WTC11 (cell line): ENCODE measurements around the gene MACROD2. TPM values are rescaled to one million over a fixed set of nuclear protein-coding genes. Genes with fewer than 3 reads are reported as not detected.

ENCODE experiments used
- ATAC-seq: fragments of 200-7000 bp; cut with Tn5 transposase; 2 replicates; pipeline ENCODE4 v1.10.0; 2021; ENCODE audit warnings: mild to moderate bottlenecking, moderate library complexity
- CTCF ChIA-PET: fragments of 300-600 bp; sonication (Branson Sonifier 250); formaldehyde crosslinking; loops from one replicate; lab custom pipeline; 2021; ENCODE audit warnings: antibody characterized with exemption; lab: Charles Lee
- POLR2A ChIA-PET: fragments of 350-600 bp; sonication (Branson Sonifier 250); formaldehyde crosslinking; loops from one replicate; lab custom pipeline; 2021; ENCODE audit warnings: antibody characterized with exemption; lab: Charles Lee
- DNase-seq: peaks from one replicate; pipeline ENCODE4 v3.0.0; 2021; ENCODE audit warnings: low spot score
- H3K27ac Mint-ChIP-seq: 2 replicates; pipeline ENCODE4 v1.8.0; 2021; ENCODE audit warnings: mixed read lengths
- H3K27me3 Mint-ChIP-seq: 2 replicates; pipeline ENCODE4 v1.8.0; 2021; ENCODE audit warnings: low read depth, mild to moderate bottlenecking, moderate library complexity, mixed read lengths
- H3K36me3 Mint-ChIP-seq: 2 replicates; pipeline ENCODE4 v1.8.0; 2021; ENCODE audit warnings: mixed read lengths
- H3K4me1 Mint-ChIP-seq: 2 replicates; pipeline ENCODE4 v1.8.0; 2022; ENCODE audit warnings: mixed read lengths
- H3K4me3 Mint-ChIP-seq: 2 replicates; pipeline ENCODE4 v1.8.0; 2021; ENCODE audit warnings: mild to moderate bottlenecking, moderate library complexity, mixed read lengths
- H3K9me3 Mint-ChIP-seq: 2 replicates; pipeline ENCODE4 v1.8.0; 2021; ENCODE audit warnings: mixed read lengths
- ATF1 ChIP-seq: sonication (generic); formaldehyde crosslinking; IDR thresholded peaks from 2 replicates; pipeline ENCODE4 v1.8.1; 2023; ENCODE audit warnings: mild to moderate bottlenecking, moderate library complexity, missing genetic modification reagents
- ESRRA ChIP-seq: sonication (generic); formaldehyde crosslinking; IDR thresholded peaks from 2 replicates; pipeline ENCODE4 v1.8.1; 2022; ENCODE audit warnings: mild to moderate bottlenecking, missing genetic modification reagents, borderline replicate concordance
- FOXJ3 ChIP-seq: sonication (generic); formaldehyde crosslinking; IDR thresholded peaks from 2 replicates; pipeline ENCODE4 v1.9.0; 2021; ENCODE audit warnings: missing genetic modification reagents, mild to moderate bottlenecking, borderline replicate concordance
- GABPB1 ChIP-seq: sonication (generic); formaldehyde crosslinking; IDR thresholded peaks from 2 replicates; pipeline ENCODE4 v1.8.1; 2023; ENCODE audit warnings: mild to moderate bottlenecking, missing genetic modification reagents
- GRHL2 ChIP-seq: fragments of 250-450 bp; sonication (Bioruptor Pico); IDR thresholded peaks from 2 replicates; pipeline ENCODE4 v1.8.0; 2022; ENCODE audit warnings: mild to moderate bottlenecking, moderate library complexity; ENCODE audit not compliant: insufficient replicate concordance, severe bottlenecking
- HMGA2 ChIP-seq: fragments of 250-450 bp; sonication (Bioruptor Pico); IDR thresholded peaks from 2 replicates; pipeline ENCODE4 v1.4.0; 2021; ENCODE audit warnings: mild to moderate bottlenecking, moderate library complexity
- IRF2 ChIP-seq: sonication (generic); formaldehyde crosslinking; IDR thresholded peaks from 2 replicates; pipeline ENCODE4 v1.8.0; 2022; ENCODE audit warnings: low read depth, missing genetic modification reagents, borderline replicate concordance
- KAT7 ChIP-seq: sonication (generic); formaldehyde crosslinking; IDR thresholded peaks from 2 replicates; pipeline ENCODE4 v1.8.1; 2023; ENCODE audit warnings: missing genetic modification reagents, mild to moderate bottlenecking, borderline replicate concordance
- NFE2L1 ChIP-seq: sonication (generic); formaldehyde crosslinking; IDR thresholded peaks from 2 replicates; pipeline ENCODE4 v1.8.1; 2023; ENCODE audit warnings: missing genetic modification reagents
- RELA ChIP-seq: sonication (generic); formaldehyde crosslinking; IDR thresholded peaks from 2 replicates; pipeline ENCODE4 v1.8.1; 2022; ENCODE audit warnings: missing genetic modification reagents, mild to moderate bottlenecking, borderline replicate concordance
- SP1 ChIP-seq: sonication (generic); formaldehyde crosslinking; conservative IDR thresholded peaks from 2 replicates; pipeline ENCODE4 v1.8.1; 2022; ENCODE audit warnings: missing genetic modification reagents
- TEAD1 ChIP-seq: sonication (generic); formaldehyde crosslinking; IDR thresholded peaks from 2 replicates; pipeline ENCODE4 v1.8.0; 2022; ENCODE audit warnings: mild to moderate bottlenecking, missing genetic modification reagents
- ZNF138 ChIP-seq: sonication (generic); formaldehyde crosslinking; conservative IDR thresholded peaks from 2 replicates; pipeline ENCODE4 v1.8.1; 2022; ENCODE audit warnings: mild to moderate bottlenecking, moderate library complexity, missing genetic modification reagents
- ZNF263 ChIP-seq: sonication (generic); formaldehyde crosslinking; IDR thresholded peaks from 2 replicates; pipeline ENCODE4 v1.8.1; 2022; ENCODE audit warnings: low read depth, mild to moderate bottlenecking, moderate library complexity, missing genetic modification reagents
- ZNF416 ChIP-seq: fragments of 250-450 bp; sonication (Bioruptor Pico); IDR thresholded peaks from 2 replicates; pipeline ENCODE4 v1.9.0; 2021; ENCODE audit warnings: mild to moderate bottlenecking, inconsistent platforms
- ZNF671 ChIP-seq: fragments of 250-450 bp; sonication (Bioruptor Pico); IDR thresholded peaks from 2 replicates; pipeline ENCODE4 v1.8.0; 2021; ENCODE audit warnings: mild to moderate bottlenecking
- total RNA-seq: library from RNA; stranded (reverse); gene quantifications from 3 replicates; pipeline ENCODE4 v1.2.3, GENCODE V29; 2021
- TF ChIP-seq, protein P1 (sequence below): sonication (generic); formaldehyde crosslinking; IDR thresholded peaks from 2 replicates; pipeline ENCODE4 v1.8.0; 2022; ENCODE audit warnings: mild to moderate bottlenecking, missing genetic modification reagents
- TF ChIP-seq, protein P2 (sequence below): sonication (generic); formaldehyde crosslinking; IDR thresholded peaks from 2 replicates; pipeline ENCODE4 v1.8.1; 2023; ENCODE audit warnings: mild to moderate bottlenecking, missing genetic modification reagents
- TF ChIP-seq, protein P3 (sequence below): sonication (generic); formaldehyde crosslinking; IDR thresholded peaks from 2 replicates; pipeline ENCODE4 v1.8.0; 2022; ENCODE audit warnings: missing genetic modification reagents
- TF ChIP-seq, protein P4 (sequence below): sonication (generic); formaldehyde crosslinking; IDR thresholded peaks from 2 replicates; pipeline ENCODE4 v1.8.0; 2022; ENCODE audit warnings: mild to moderate bottlenecking, missing genetic modification reagents
- TF ChIP-seq, protein P5 (sequence below): sonication (generic); formaldehyde crosslinking; IDR thresholded peaks from 2 replicates; pipeline ENCODE4 v1.8.0; 2022; ENCODE audit warnings: mild to moderate bottlenecking, missing genetic modification reagents
- TF ChIP-seq, protein P6 (sequence below): sonication (generic); formaldehyde crosslinking; IDR thresholded peaks from 2 replicates; pipeline ENCODE4 v1.8.0; 2022; ENCODE audit warnings: mild to moderate bottlenecking, missing genetic modification reagents
- TF ChIP-seq, protein P7 (sequence below): sonication (generic); formaldehyde crosslinking; IDR thresholded peaks from 2 replicates; pipeline ENCODE4 v1.8.1; 2022; ENCODE audit warnings: missing genetic modification reagents, borderline replicate concordance
- TF ChIP-seq, protein P8 (sequence below): sonication (generic); formaldehyde crosslinking; conservative IDR thresholded peaks from 2 replicates; pipeline ENCODE4 v1.8.1; 2022; ENCODE audit warnings: mild to moderate bottlenecking, missing genetic modification reagents

The MACROD2 gene
- total RNA-seq, 1 experiment from 2014 or later: 4.1 TPM

DNA sequence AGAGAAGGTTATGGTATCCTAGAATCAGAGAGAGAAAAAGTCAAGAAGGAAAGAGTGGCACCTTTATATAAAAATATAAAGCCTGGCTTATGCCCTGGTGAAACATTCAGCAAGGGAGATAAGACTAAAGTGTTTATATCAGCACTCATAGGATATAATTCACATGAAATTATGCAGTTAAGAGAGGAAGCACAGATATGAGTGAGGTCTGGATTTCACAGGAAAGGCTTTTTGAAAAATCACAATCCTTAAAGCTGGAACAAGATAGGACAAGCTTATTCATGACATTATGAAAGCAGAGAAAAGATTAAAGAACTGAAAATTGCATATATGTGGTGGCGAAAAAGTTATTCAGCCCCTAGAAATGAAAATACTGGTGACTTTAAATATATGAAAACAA is 523.3 kb downstream of the MACROD2 start (continued):
- TF ChIP-seq, protein P1, sequence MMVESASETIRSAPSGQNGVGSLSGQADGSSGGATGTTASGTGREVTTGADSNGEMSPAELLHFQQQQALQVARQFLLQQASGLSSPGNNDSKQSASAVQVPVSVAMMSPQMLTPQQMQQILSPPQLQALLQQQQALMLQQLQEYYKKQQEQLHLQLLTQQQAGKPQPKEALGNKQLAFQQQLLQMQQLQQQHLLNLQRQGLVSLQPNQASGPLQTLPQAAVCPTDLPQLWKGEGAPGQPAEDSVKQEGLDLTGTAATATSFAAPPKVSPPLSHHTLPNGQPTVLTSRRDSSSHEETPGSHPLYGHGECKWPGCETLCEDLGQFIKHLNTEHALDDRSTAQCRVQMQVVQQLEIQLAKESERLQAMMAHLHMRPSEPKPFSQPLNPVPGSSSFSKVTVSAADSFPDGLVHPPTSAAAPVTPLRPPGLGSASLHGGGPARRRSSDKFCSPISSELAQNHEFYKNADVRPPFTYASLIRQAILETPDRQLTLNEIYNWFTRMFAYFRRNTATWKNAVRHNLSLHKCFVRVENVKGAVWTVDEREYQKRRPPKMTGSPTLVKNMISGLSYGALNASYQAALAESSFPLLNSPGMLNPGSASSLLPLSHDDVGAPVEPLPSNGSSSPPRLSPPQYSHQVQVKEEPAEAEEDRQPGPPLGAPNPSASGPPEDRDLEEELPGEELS (CRISPR knock-in tag): no peak
- no peak for TF ChIP-seq ZNF138 (CRISPR knock-in tag)
- no peak for TF ChIP-seq ZNF416
- no peak for TF ChIP-seq HMGA2 (CRISPR knock-in tag)
- no peak for TF ChIP-seq ZNF671

DNA sequence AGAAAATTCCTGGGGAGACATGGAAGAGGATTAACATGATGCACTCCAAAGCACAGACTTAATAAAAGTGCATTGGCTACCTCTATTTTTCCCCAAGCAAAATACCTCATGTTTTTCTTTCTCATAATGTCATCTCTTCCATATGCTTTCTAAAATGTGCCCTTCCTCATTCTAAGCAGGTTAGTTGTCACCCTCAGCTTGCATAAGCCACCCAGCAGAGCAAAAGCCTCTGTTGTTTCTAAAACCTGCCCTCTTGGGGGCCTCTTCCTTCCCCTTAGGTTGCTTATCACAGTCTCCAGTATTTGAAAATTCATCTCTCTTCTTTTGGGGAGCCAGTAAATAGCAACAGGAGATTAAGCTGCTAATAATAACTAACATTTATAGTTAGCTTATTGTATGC is 525.7 kb downstream of the MACROD2 start:
- no peak overlapping the region for H3K4me3 Mint-ChIP-seq
- no peak for DNase-seq
- no peaks in the 10 kb centered on the region for H3K27me3 Mint-ChIP-seq
- no peaks in the 10 kb centered on the region for H3K36me3 Mint-ChIP-seq
- no peak overlapping the region for H3K27ac Mint-ChIP-seq
- ChIA-PET CTCF (no interaction called here), POLR2A (no interaction called here)
- TF ChIP-seq, protein P2, sequence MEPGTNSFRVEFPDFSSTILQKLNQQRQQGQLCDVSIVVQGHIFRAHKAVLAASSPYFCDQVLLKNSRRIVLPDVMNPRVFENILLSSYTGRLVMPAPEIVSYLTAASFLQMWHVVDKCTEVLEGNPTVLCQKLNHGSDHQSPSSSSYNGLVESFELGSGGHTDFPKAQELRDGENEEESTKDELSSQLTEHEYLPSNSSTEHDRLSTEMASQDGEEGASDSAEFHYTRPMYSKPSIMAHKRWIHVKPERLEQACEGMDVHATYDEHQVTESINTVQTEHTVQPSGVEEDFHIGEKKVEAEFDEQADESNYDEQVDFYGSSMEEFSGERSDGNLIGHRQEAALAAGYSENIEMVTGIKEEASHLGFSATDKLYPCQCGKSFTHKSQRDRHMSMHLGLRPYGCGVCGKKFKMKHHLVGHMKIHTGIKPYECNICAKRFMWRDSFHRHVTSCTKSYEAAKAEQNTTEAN: no peak
- TF ChIP-seq TEAD1 (CRISPR knock-in tag): no peak
- no peak for TF ChIP-seq SP1
- no peak for TF ChIP-seq ATF1 (CRISPR knock-in tag)
- H3K9me3 Mint-ChIP-seq: no peaks in the 10 kb centered on the region
- peaks cover 9% of the 10 kb centered on the region; the same call in 1 of the 2 replicates for H3K4me1 Mint-ChIP-seq
- ATAC-seq: no peak

DNA sequence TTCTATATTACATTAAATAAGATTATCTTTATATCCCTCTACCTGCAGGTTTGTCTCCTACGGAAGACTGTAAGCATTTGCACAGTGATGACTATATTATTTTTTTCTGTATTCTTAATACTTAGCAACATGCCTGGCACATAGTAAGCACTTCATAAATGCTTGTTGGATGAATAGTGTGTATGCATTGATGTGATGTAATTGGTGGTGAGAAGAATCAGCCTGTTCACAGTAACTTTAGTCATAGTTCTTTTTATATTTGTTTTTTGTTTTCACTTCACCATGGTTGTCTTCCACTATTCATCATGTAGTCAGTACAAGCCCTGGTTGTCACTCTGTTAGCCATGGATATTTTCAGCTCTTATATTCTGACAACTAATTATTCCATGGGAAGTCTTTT is 526.1 kb downstream of the MACROD2 start:
- POLR2A ChIA-PET: no interaction called here
- H3K36me3 Mint-ChIP-seq: no peaks in the 10 kb centered on the region
- H3K9me3 Mint-ChIP-seq: no peaks in the 10 kb centered on the region
- CTCF ChIA-PET: no interaction called here
- no peak overlapping the region for H3K4me3 Mint-ChIP-seq
- no peaks in the 10 kb centered on the region for H3K27me3 Mint-ChIP-seq
- DNase-seq: no peak
- ATAC-seq: no peak
- H3K4me1 Mint-ChIP-seq: peaks cover 9% of the 10 kb centered on the region; the same call in 1 of the 2 replicates
- no peak overlapping the region for H3K27ac Mint-ChIP-seq
- no peak for TF ChIP-seq FOXJ3 (CRISPR knock-in tag)
- TF ChIP-seq, protein P3, sequence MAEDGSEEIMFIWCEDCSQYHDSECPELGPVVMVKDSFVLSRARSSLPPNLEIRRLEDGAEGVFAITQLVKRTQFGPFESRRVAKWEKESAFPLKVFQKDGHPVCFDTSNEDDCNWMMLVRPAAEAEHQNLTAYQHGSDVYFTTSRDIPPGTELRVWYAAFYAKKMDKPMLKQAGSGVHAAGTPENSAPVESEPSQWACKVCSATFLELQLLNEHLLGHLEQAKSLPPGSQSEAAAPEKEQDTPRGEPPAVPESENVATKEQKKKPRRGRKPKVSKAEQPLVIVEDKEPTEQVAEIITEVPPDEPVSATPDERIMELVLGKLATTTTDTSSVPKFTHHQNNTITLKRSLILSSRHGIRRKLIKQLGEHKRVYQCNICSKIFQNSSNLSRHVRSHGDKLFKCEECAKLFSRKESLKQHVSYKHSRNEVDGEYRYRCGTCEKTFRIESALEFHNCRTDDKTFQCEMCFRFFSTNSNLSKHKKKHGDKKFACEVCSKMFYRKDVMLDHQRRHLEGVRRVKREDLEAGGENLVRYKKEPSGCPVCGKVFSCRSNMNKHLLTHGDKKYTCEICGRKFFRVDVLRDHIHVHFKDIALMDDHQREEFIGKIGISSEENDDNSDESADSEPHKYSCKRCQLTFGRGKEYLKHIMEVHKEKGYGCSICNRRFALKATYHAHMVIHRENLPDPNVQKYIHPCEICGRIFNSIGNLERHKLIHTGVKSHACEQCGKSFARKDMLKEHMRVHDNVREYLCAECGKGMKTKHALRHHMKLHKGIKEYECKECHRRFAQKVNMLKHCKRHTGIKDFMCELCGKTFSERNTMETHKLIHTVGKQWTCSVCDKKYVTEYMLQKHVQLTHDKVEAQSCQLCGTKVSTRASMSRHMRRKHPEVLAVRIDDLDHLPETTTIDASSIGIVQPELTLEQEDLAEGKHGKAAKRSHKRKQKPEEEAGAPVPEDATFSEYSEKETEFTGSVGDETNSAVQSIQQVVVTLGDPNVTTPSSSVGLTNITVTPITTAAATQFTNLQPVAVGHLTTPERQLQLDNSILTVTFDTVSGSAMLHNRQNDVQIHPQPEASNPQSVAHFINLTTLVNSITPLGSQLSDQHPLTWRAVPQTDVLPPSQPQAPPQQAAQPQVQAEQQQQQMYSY (CRISPR knock-in tag): no peak
- TF ChIP-seq KAT7 (CRISPR knock-in tag): no peak
- no peak for TF ChIP-seq NFE2L1
- TF ChIP-seq, protein P4, sequence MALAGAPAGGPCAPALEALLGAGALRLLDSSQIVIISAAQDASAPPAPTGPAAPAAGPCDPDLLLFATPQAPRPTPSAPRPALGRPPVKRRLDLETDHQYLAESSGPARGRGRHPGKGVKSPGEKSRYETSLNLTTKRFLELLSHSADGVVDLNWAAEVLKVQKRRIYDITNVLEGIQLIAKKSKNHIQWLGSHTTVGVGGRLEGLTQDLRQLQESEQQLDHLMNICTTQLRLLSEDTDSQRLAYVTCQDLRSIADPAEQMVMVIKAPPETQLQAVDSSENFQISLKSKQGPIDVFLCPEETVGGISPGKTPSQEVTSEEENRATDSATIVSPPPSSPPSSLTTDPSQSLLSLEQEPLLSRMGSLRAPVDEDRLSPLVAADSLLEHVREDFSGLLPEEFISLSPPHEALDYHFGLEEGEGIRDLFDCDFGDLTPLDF (CRISPR knock-in tag): no peak
- TF ChIP-seq, protein P5, sequence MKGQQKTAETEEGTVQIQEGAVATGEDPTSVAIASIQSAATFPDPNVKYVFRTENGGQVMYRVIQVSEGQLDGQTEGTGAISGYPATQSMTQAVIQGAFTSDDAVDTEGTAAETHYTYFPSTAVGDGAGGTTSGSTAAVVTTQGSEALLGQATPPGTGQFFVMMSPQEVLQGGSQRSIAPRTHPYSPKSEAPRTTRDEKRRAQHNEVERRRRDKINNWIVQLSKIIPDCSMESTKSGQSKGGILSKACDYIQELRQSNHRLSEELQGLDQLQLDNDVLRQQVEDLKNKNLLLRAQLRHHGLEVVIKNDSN: no peak
- no peak for TF ChIP-seq ESRRA (CRISPR knock-in tag)
- no peak for TF ChIP-seq IRF2 (CRISPR knock-in tag)
- TF ChIP-seq GRHL2 (CRISPR knock-in tag): no peak
- TF ChIP-seq, protein P6, sequence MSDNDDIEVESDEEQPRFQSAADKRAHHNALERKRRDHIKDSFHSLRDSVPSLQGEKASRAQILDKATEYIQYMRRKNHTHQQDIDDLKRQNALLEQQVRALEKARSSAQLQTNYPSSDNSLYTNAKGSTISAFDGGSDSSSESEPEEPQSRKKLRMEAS (CRISPR knock-in tag): no peak
- TF ChIP-seq, protein P7, sequence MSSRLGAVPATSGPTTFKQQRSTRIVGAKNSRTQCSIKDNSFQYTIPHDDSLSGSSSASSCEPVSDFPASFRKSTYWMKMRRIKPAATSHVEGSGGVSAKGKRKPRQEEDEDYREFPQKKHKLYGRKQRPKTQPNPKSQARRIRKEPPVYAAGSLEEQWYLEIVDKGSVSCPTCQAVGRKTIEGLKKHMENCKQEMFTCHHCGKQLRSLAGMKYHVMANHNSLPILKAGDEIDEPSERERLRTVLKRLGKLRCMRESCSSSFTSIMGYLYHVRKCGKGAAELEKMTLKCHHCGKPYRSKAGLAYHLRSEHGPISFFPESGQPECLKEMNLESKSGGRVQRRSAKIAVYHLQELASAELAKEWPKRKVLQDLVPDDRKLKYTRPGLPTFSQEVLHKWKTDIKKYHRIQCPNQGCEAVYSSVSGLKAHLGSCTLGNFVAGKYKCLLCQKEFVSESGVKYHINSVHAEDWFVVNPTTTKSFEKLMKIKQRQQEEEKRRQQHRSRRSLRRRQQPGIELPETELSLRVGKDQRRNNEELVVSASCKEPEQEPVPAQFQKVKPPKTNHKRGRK (CRISPR knock-in tag): no peak
- no peak for TF ChIP-seq ZNF263 (CRISPR knock-in tag)
- TF ChIP-seq RELA (CRISPR knock-in tag): no peak
- TF ChIP-seq GABPB1 (CRISPR knock-in tag): no peak
- TF ChIP-seq, protein P8, sequence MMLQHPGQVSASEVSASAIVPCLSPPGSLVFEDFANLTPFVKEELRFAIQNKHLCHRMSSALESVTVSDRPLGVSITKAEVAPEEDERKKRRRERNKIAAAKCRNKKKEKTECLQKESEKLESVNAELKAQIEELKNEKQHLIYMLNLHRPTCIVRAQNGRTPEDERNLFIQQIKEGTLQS: no peak
